HepG2 (cell line): Measurements from ENCODE around the gene MYCBPAP. TPM values are rescaled to one million over a fixed set of nuclear protein-coding genes. Genes with fewer than 3 reads are reported as not detected.

Experiments
- ATF1 ChIP-seq: IDR thresholded peaks from 2 replicates; pipeline ENCODE4 v1.6.1; 2016; ENCODE audit warnings: mild to moderate bottlenecking, control low read depth
- GTF3A ChIP-seq: sonication (generic); formaldehyde crosslinking; conservative IDR thresholded peaks from 2 replicates; pipeline ENCODE4 v1.4.0; 2020; ENCODE audit warnings: mild to moderate bottlenecking, missing genetic modification reagents
- HDAC6 ChIP-seq: fragments of 200-600 bp; sonication (generic); IDR thresholded peaks from 2 replicates; pipeline ENCODE4 v1.7.0; 2017; ENCODE audit warnings: mild to moderate bottlenecking, antibody characterized with exemption, low read length, low read depth
- HNRNPK ChIP-seq: fragments of 200-400 bp; formaldehyde crosslinking; IDR thresholded peaks from 2 replicates; pipeline ENCODE4 v1.6.1; 2018; ENCODE audit warnings: low read length, low read depth, moderate library complexity, mild to moderate bottlenecking; ENCODE audit not compliant: poor library complexity, severe bottlenecking
- MEIS1 ChIP-seq: sonication (generic); formaldehyde crosslinking; IDR thresholded peaks from 2 replicates; pipeline ENCODE4 v1.9.0; 2021; ENCODE audit warnings: mild to moderate bottlenecking, missing genetic modification reagents, moderate library complexity, borderline replicate concordance
- NFYB ChIP-seq: sonication (generic); formaldehyde crosslinking; IDR thresholded peaks from 2 replicates; pipeline ENCODE4 v1.4.0; 2020; ENCODE audit warnings: missing genetic modification reagents
- NR2C2 ChIP-seq: sonication (generic); formaldehyde crosslinking; IDR thresholded peaks from 2 replicates; pipeline ENCODE4 v1.4.0; 2020; ENCODE audit warnings: missing genetic modification reagents, mild to moderate bottlenecking, moderate library complexity, borderline replicate concordance
- RBM22 ChIP-seq: fragments of 200-400 bp; formaldehyde crosslinking; optimal IDR thresholded peaks from 2 replicates; pipeline ENCODE3; 2017; ENCODE audit warnings: mild to moderate bottlenecking, low read length, moderate library complexity
- TARDBP ChIP-seq: sonication (generic); formaldehyde crosslinking; IDR thresholded peaks from 2 replicates; pipeline ENCODE4 v1.8.0; 2022; ENCODE audit warnings: mild to moderate bottlenecking, missing genetic modification reagents
- ZBTB20 ChIP-seq: sonication (generic); formaldehyde crosslinking; IDR thresholded peaks from 2 replicates; pipeline ENCODE4 v1.8.1; 2023; ENCODE audit warnings: missing genetic modification reagents, low read depth, mild to moderate bottlenecking, borderline replicate concordance
- ZBTB39 ChIP-seq: sonication (generic); formaldehyde crosslinking; IDR thresholded peaks from 2 replicates; pipeline ENCODE4 v1.5.0; 2020; ENCODE audit warnings: missing genetic modification reagents
- ZFY ChIP-seq: sonication (generic); formaldehyde crosslinking; IDR thresholded peaks from 2 replicates; pipeline ENCODE4 v1.4.0; 2020; ENCODE audit warnings: missing genetic modification reagents
- ZNF101 ChIP-seq: sonication (generic); formaldehyde crosslinking; IDR thresholded peaks from 2 replicates; pipeline ENCODE4 v1.4.0; 2020; ENCODE audit warnings: mild to moderate bottlenecking, low read depth, missing genetic modification reagents, borderline replicate concordance
- ZNF234 ChIP-seq: sonication (generic); formaldehyde crosslinking; conservative IDR thresholded peaks from 2 replicates; pipeline ENCODE4 v1.5.1; 2020; ENCODE audit warnings: mild to moderate bottlenecking, missing genetic modification reagents
- ZNF414 ChIP-seq: sonication (generic); formaldehyde crosslinking; IDR thresholded peaks from 2 replicates; pipeline ENCODE4 v1.5.0; 2020; ENCODE audit warnings: missing genetic modification reagents
- ZNF564 ChIP-seq: sonication (generic); formaldehyde crosslinking; IDR thresholded peaks from 2 replicates; pipeline ENCODE4 v1.8.1; 2023; ENCODE audit warnings: mild to moderate bottlenecking, missing genetic modification reagents
- ZNF619 ChIP-seq: sonication (generic); formaldehyde crosslinking; IDR thresholded peaks from 2 replicates; pipeline ENCODE4 v1.4.0; 2020; ENCODE audit warnings: mild to moderate bottlenecking, missing genetic modification reagents
- ZNF883 ChIP-seq: sonication (generic); formaldehyde crosslinking; IDR thresholded peaks from 2 replicates; pipeline ENCODE4 v1.5.1; 2020; ENCODE audit warnings: mild to moderate bottlenecking, missing genetic modification reagents; ENCODE audit errors: not compliant biosample characterization
- polyA plus RNA-seq, 8 experiments: library from polyadenylated mRNA; depleted of rRNA in 3 of 8; stranded (reverse) in 7 of 8; unstranded in 1 of 8; fragments of >200 nt; fragmentation: Illumina TruSeq in 4 of 8; extraction: Trizol in 4 of 8; gene quantifications; 2 replicates each; pipeline versions ENCODE4 v1.2.1 to v1.2.3, GENCODE V29; 2011 to 2016; ENCODE audit warnings: low read depth in 4 of 8, missing spikeins in 1 of 8, mixed read lengths in 1 of 8; ENCODE audit not compliant: insufficient read depth in 1 of 8
- total RNA-seq, 5 experiments: library from RNA; depleted of rRNA; stranded (reverse); fragments of >200 nt; fragmentation: Illumina TruSeq; extraction: Trizol; gene quantifications; 2 replicates each; pipeline ENCODE4 v1.2.3, GENCODE V29; 2016; ENCODE audit warnings: low read depth in 1 of 5
- TF ChIP-seq, protein P1 (sequence below): sonication (generic); formaldehyde crosslinking; IDR thresholded peaks from 2 replicates; pipeline ENCODE4 v1.5.1; 2020; ENCODE audit warnings: missing genetic modification reagents, mild to moderate bottlenecking, borderline replicate concordance
- TF ChIP-seq, protein P2 (sequence below): sonication (generic); formaldehyde crosslinking; IDR thresholded peaks from 2 replicates; pipeline ENCODE4 v1.4.0; 2020; ENCODE audit warnings: mild to moderate bottlenecking, missing genetic modification reagents
- TF ChIP-seq, protein P3 (sequence below): sonication (generic); formaldehyde crosslinking; IDR thresholded peaks from 2 replicates; pipeline ENCODE4 v1.9.0; 2021; ENCODE audit warnings: missing genetic modification reagents, mild to moderate bottlenecking, borderline replicate concordance

The MYCBPAP gene
- total and polyA plus RNA-seq, 2 of the 13 experiments (the other 11 are each of a cell fraction or from before 2014, with no cell fraction given) = 0.22 to 0.24 TPM

DNA sequence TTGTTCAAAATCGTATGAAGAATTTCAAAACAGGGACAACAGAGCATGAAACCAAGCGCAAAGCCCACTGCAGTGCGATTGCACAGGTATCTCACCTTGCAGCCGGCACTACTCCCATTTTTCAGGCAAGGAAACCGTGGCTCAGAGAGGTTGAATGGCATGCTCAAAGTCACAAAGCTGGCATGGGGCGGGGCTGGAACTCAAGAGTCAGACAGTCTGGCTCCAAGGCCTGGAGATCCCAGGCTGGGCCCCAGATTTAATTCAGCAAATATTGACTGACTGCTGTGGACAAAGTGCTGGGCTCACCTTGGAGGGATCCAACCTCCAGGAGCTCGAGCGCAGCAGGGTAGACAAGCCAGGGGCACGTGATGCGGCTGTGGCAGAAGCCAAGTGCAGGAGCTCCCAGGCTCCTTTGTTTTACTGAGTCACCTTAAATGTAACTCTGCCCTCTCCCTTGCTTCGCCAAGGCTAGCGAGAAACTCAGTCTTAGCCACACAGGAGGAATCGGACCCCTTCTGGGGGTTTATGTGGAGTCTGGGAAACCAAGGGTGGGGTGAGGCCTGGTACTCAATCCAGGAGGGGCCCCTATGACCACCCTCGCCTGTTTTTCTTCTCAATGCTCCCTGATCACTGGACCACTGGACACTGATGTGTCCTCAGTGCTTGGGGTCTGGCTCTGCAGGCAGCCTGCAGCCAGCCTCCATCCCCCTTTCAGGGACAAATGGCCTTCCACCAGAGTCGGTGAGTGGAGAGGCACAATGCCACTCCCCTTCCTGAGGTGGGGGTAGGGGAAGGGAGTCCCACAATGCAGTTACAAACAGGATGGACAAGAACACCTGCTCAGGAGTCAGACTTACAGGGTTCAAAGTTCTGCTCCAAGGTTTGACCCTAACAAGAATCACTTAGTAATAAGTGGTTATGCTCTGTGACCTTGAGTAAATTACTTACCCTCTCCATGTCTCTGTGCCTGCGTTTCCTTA, 34.8 kb downstream of the MYCBPAP start (continued):
- TF ChIP-seq ZNF234 (no peak), NFYB (CRISPR knock-in tag) (peak; percentile 36; the same call in 1 of the 2 replicates), MEIS1 (CRISPR knock-in tag) (no peak), HDAC6 (no peak), ZNF101 (no peak), HNRNPK (no peak), ATF1 (CRISPR knock-in tag) (no peak), ZFY (CRISPR knock-in tag) (peak; percentile 82), ZNF564 (CRISPR knock-in tag) (0 out of 2 replicates have a peak, but pooled peaks have one; percentile 68), TARDBP (CRISPR knock-in tag) (peak; percentile 95), ZNF883 (no peak), RBM22 (no peak), GTF3A (CRISPR knock-in tag) (no peak), ZNF619 (CRISPR knock-in tag) (no peak), ZBTB39 (CRISPR knock-in tag) (no peak; the same call in 1 of the 2 replicates), ZNF414 (CRISPR knock-in tag) (0 out of 2 replicates have a peak, but pooled peaks have one; percentile 45), ZBTB20 (CRISPR knock-in tag) (peak; percentile 73), NR2C2 (no peak; the same call in 1 of the 2 replicates)
- TF ChIP-seq, protein P1, sequence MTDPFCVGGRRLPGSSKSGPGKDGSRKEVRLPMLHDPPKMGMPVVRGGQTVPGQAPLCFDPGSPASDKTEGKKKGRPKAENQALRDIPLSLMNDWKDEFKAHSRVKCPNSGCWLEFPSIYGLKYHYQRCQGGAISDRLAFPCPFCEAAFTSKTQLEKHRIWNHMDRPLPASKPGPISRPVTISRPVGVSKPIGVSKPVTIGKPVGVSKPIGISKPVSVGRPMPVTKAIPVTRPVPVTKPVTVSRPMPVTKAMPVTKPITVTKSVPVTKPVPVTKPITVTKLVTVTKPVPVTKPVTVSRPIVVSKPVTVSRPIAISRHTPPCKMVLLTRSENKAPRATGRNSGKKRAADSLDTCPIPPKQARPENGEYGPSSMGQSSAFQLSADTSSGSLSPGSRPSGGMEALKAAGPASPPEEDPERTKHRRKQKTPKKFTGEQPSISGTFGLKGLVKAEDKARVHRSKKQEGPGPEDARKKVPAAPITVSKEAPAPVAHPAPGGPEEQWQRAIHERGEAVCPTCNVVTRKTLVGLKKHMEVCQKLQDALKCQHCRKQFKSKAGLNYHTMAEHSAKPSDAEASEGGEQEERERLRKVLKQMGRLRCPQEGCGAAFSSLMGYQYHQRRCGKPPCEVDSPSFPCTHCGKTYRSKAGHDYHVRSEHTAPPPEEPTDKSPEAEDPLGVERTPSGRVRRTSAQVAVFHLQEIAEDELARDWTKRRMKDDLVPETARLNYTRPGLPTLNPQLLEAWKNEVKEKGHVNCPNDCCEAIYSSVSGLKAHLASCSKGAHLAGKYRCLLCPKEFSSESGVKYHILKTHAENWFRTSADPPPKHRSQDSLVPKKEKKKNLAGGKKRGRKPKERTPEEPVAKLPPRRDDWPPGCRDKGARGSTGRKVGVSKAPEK (CRISPR knock-in tag) = peak; percentile 38; the same call in 1 of the 2 replicates
- TF ChIP-seq, protein P2, sequence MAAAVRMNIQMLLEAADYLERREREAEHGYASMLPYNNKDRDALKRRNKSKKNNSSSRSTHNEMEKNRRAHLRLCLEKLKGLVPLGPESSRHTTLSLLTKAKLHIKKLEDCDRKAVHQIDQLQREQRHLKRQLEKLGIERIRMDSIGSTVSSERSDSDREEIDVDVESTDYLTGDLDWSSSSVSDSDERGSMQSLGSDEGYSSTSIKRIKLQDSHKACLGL (CRISPR knock-in tag) = no peak
- TF ChIP-seq, protein P3, sequence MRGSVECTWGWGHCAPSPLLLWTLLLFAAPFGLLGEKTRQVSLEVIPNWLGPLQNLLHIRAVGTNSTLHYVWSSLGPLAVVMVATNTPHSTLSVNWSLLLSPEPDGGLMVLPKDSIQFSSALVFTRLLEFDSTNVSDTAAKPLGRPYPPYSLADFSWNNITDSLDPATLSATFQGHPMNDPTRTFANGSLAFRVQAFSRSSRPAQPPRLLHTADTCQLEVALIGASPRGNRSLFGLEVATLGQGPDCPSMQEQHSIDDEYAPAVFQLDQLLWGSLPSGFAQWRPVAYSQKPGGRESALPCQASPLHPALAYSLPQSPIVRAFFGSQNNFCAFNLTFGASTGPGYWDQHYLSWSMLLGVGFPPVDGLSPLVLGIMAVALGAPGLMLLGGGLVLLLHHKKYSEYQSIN (CRISPR knock-in tag) = no peak
